DND-41 (cell line): ENCODE data around the gene CACNB2.
A peak's percentile ranks its signal among the peaks of the same experiment; 100 is the strongest.

ENCODE experiments used
- ATAC-seq: fragments of 200-7000 bp; cut with Tn5 transposase; 3 replicates; pipeline ENCODE4 v1.9.1; 2021; ENCODE audit warnings: low read depth; ENCODE audit not compliant: insufficient read depth
- DNase-seq: peaks from one replicate; pipeline ENCODE4 v3.0.0-alpha.2; 2020
- H2AFZ ChIP-seq: 2 replicates; pipeline ENCODE4 v1.6.0; 2012; ENCODE audit warnings: low read depth, low read length
- H3K27ac ChIP-seq: 2 replicates; pipeline ENCODE4 v1.5.1; 2012; ENCODE audit warnings: low read length, inconsistent platforms
- H3K27me3 ChIP-seq: fragments of 200-600 bp; sonication (generic); 2 replicates; pipeline ENCODE4 v1.6.0; 2012; ENCODE audit warnings: low read length, mild to moderate bottlenecking, inconsistent platforms; ENCODE audit not compliant: insufficient read depth, poor library complexity
- H3K36me3 ChIP-seq: 2 replicates; pipeline ENCODE4 v1.5.1; 2012; ENCODE audit warnings: low read length, inconsistent platforms; ENCODE audit not compliant: insufficient read depth
- H3K4me1 ChIP-seq: 2 replicates; pipeline ENCODE4 v1.5.1; 2012; ENCODE audit warnings: mild to moderate bottlenecking, low read length; ENCODE audit not compliant: insufficient read depth
- H3K4me2 ChIP-seq: 2 replicates; pipeline ENCODE4 v1.6.0; 2012; ENCODE audit warnings: mild to moderate bottlenecking, moderate library complexity, low read length, inconsistent platforms; ENCODE audit not compliant: insufficient read depth
- H3K4me3 ChIP-seq, 2 experiments: fragments of 200-600 bp in 1 of 2; shearing (Covaris generic) in 1 of 2; 2 replicates each; pipeline ENCODE4 v1.5.1; 2012 to 2016; ENCODE audit warnings: inconsistent platforms in 2 of 2, low read length in 2 of 2, mild to moderate bottlenecking in 2 of 2, low read depth in 1 of 2, moderate library complexity in 1 of 2
- H3K79me2 ChIP-seq: 2 replicates; pipeline ENCODE4 v1.6.0; 2012; ENCODE audit warnings: low read length, inconsistent platforms; ENCODE audit not compliant: insufficient read depth
- H3K9ac ChIP-seq: 2 replicates; pipeline ENCODE4 v1.6.0; 2012; ENCODE audit warnings: low read depth, mild to moderate bottlenecking, inconsistent platforms, low read length, moderate library complexity
- H3K9me3 ChIP-seq: 2 replicates; pipeline ENCODE4 v1.5.1; 2012; ENCODE audit warnings: low read length, moderate library complexity, mild to moderate bottlenecking, inconsistent platforms; ENCODE audit not compliant: insufficient read depth, severe bottlenecking
- H4K20me1 ChIP-seq: 2 replicates; pipeline ENCODE4 v1.6.0; 2012; ENCODE audit warnings: low read length; ENCODE audit not compliant: insufficient read depth
- CTCF ChIP-seq: IDR thresholded peaks from 2 replicates; pipeline ENCODE4 v1.5.1; 2012; ENCODE audit warnings: borderline replicate concordance, low read length, moderate library complexity, mild to moderate bottlenecking; ENCODE audit not compliant: poor library complexity, severe bottlenecking; ENCODE audit errors: extremely low read depth
- EZH2 ChIP-seq: IDR thresholded peaks from 3 replicates; pipeline ENCODE4 v1.6.1; 2012; ENCODE audit warnings: borderline replicate concordance, low read depth, mild to moderate bottlenecking, moderate library complexity, low read length, inconsistent platforms; ENCODE audit not compliant: severe bottlenecking

Gene CACNB2

GRCh38 chr10:18211862-18212261 lies 71.6 kb downstream of the CACNB2 start:
- H3K4me1 ChIP-seq, result no peaks in the 10 kb centered on the region
- ATAC-seq (no peak), DNase-seq (no peak)
- no peaks in the 10 kb centered on the region for H3K27me3 ChIP-seq
- H3K9me3 ChIP-seq, result no peaks in the 10 kb centered on the region
- no peaks in the 10 kb centered on the region for H4K20me1 ChIP-seq
- no peak overlapping the region for H3K27ac ChIP-seq
- no peak overlapping the region for H2AFZ ChIP-seq
- no peak for TF ChIP-seq CTCF
- TF ChIP-seq EZH2, result no peak
- H3K36me3 ChIP-seq, result no peaks in the 10 kb centered on the region
- no peak overlapping the region for H3K4me2 ChIP-seq
- H3K4me3 ChIP-seq, result no peak overlapping the region
- no peak overlapping the region for H3K9ac ChIP-seq
- no peaks in the 10 kb centered on the region for H3K79me2 ChIP-seq

- Histone ChIP-seq H3K79me2 (no peaks in the 10 kb centered on the region), H3K9me3 (no peaks in the 10 kb centered on the region), H3K27me3 (no peaks in the 10 kb centered on the region), H3K4me2 (no peak overlapping the region), H4K20me1 (no peaks in the 10 kb centered on the region), H3K27ac (no peak overlapping the region), H2AFZ (no peak overlapping the region), H3K36me3 (no peaks in the 10 kb centered on the region), H3K4me3 (no peak overlapping the region), H3K4me1 (no peaks in the 10 kb centered on the region), H3K9ac (no peak overlapping the region)
- ATAC-seq (no peak), DNase-seq (no peak)
- TF ChIP-seq CTCF, result no peak
These were observed 73.0 kb downstream of the CACNB2 start for GRCh38 chr10:18213271-18213670.

GRCh38 chr10:18214691-18215563 lies 74.7 kb downstream of the CACNB2 start:
- Histone ChIP-seq H3K36me3 (no peaks in the 10 kb centered on the region), H3K4me3 (no peak overlapping the region), H3K27me3 (no peaks in the 10 kb centered on the region), H3K9me3 (no peaks in the 10 kb centered on the region), H3K4me1 (no peaks in the 10 kb centered on the region), H3K4me2 (no peak overlapping the region), H2AFZ (no peak overlapping the region), H4K20me1 (no peaks in the 10 kb centered on the region), H3K27ac (no peak overlapping the region), H3K79me2 (no peaks in the 10 kb centered on the region), H3K9ac (no peak overlapping the region)
- peak; percentile 45 for DNase-seq
- peak; percentile 80 for TF ChIP-seq CTCF
- no peak for TF ChIP-seq EZH2
- ATAC-seq, result peak; percentile 66; the same call in 1 of the 3 replicates
